Measurements from ENCODE around the gene POLR3G. TPM values are rescaled to one million over a fixed set of nuclear protein-coding genes. Genes with fewer than 3 reads are reported as not detected.

The POLR3G gene
- total RNA-seq, 1 experiment from 2014 or later, result 62.5 TPM

GRCh38 chr5:90480699-90481098 is 6.0 kb downstream of the POLR3G start:
- no peaks in the 10 kb centered on the region for H4K20me1 ChIP-seq (ENCODE audit: insufficient read depth, low read depth, low read length)
- H3K79me2 ChIP-seq (ENCODE audit: low read length), result peaks cover 95% of the 10 kb centered on the region

GRCh38 chr5:90483206-90483605 is 8.5 kb downstream of the POLR3G start:
- Histone ChIP-seq H3K27ac (ENCODE audit: low read length) (no peak overlapping the region), H4K20me1 (ENCODE audit: insufficient read depth, low read depth, low read length) (no peaks in the 10 kb centered on the region), H3K79me2 (ENCODE audit: low read length) (peaks cover 88% of the 10 kb centered on the region), H3K36me3 (ENCODE audit: insufficient read depth, low read length) (peaks cover 43% of the 10 kb centered on the region), H3K4me3 (ENCODE audit: low read length) (no peak overlapping the region), H3K9me3 (ENCODE audit: low read length) (no peaks in the 10 kb centered on the region), H3K4me1 (ENCODE audit: low read length) (peaks cover under 1% of the 10 kb centered on the region; the same call in 1 of the 2 replicates), H3K4me2 (ENCODE audit: low read depth, low read length, poor library complexity, severe bottlenecking) (no peak overlapping the region), H3K9ac (ENCODE audit: low read length) (no peak overlapping the region), H3K27me3 (ENCODE audit: low read length) (no peaks in the 10 kb centered on the region), H2AFZ (ENCODE audit: low read length) (no peak overlapping the region), H3K9me2 (replicated peaks; ENCODE audit: insufficient read depth, low read length) (no peaks in the 10 kb centered on the region)
- no peak for DNase-seq

More at GRCh38 chr5:90480699-90481098, 6.0 kb downstream of the POLR3G start:
- Histone ChIP-seq H3K4me3 (ENCODE audit: low read length) (no peak overlapping the region), H2AFZ (ENCODE audit: low read length) (no peak overlapping the region), H3K9me2 (replicated peaks; ENCODE audit: insufficient read depth, low read length) (no peaks in the 10 kb centered on the region), H3K4me1 (ENCODE audit: low read length) (peaks cover 24% of the 10 kb centered on the region), H3K9me3 (ENCODE audit: low read length) (no peaks in the 10 kb centered on the region), H3K9ac (ENCODE audit: low read length) (no peak overlapping the region), H3K4me2 (ENCODE audit: low read depth, low read length, poor library complexity, severe bottlenecking) (no peak overlapping the region), H3K27ac (ENCODE audit: low read length) (no peak overlapping the region), H3K27me3 (ENCODE audit: low read length) (no peaks in the 10 kb centered on the region), H3K36me3 (ENCODE audit: insufficient read depth, low read length) (peaks cover 33% of the 10 kb centered on the region)
- DNase-seq, result no peak

- H3K79me2 ChIP-seq (ENCODE audit: low read length), result peaks cover 77% of the 10 kb centered on the region
- H3K4me3 ChIP-seq (ENCODE audit: low read length), result no peak overlapping the region
Observed at GRCh38 chr5:90484540-90484939, 9.9 kb downstream of the POLR3G start.

GRCh38 chr5:90488791-90489190 is 14.1 kb downstream of the POLR3G start:
- H3K9me3 ChIP-seq (ENCODE audit: low read length), result no peaks in the 10 kb centered on the region
- H3K27ac ChIP-seq (ENCODE audit: low read length), result no peak overlapping the region
- no peak overlapping the region for H3K9ac ChIP-seq (ENCODE audit: low read length)
- no peak for DNase-seq
- H3K9me2 ChIP-seq (replicated peaks; ENCODE audit: insufficient read depth, low read length), result no peaks in the 10 kb centered on the region
- peaks cover 70% of the 10 kb centered on the region for H3K36me3 ChIP-seq (ENCODE audit: insufficient read depth, low read length)
- no peak overlapping the region for H3K4me3 ChIP-seq (ENCODE audit: low read length)
- no peak overlapping the region for H2AFZ ChIP-seq (ENCODE audit: low read length)
- H3K4me2 ChIP-seq (ENCODE audit: low read depth, low read length, poor library complexity, severe bottlenecking), result no peak overlapping the region
- no peaks in the 10 kb centered on the region for H4K20me1 ChIP-seq (ENCODE audit: insufficient read depth, low read depth, low read length)
- no peaks in the 10 kb centered on the region for H3K4me1 ChIP-seq (ENCODE audit: low read length)
- no peaks in the 10 kb centered on the region for H3K27me3 ChIP-seq (ENCODE audit: low read length)
- H3K79me2 ChIP-seq (ENCODE audit: low read length), result peaks cover 59% of the 10 kb centered on the region

More at GRCh38 chr5:90484540-90484939, 9.9 kb downstream of the POLR3G start:
- H3K27ac ChIP-seq (ENCODE audit: low read length), result no peak overlapping the region
- H3K4me2 ChIP-seq (ENCODE audit: low read depth, low read length, poor library complexity, severe bottlenecking), result no peak overlapping the region
- H3K4me1 ChIP-seq (ENCODE audit: low read length), result no peaks in the 10 kb centered on the region
- H2AFZ ChIP-seq (ENCODE audit: low read length), result no peak overlapping the region
- no peaks in the 10 kb centered on the region for H3K27me3 ChIP-seq (ENCODE audit: low read length)
- H3K9me3 ChIP-seq (ENCODE audit: low read length), result no peaks in the 10 kb centered on the region
- H3K36me3 ChIP-seq (ENCODE audit: insufficient read depth, low read length), result peaks cover 48% of the 10 kb centered on the region
- no peaks in the 10 kb centered on the region for H3K9me2 ChIP-seq (replicated peaks; ENCODE audit: insufficient read depth, low read length)
- H4K20me1 ChIP-seq (ENCODE audit: insufficient read depth, low read depth, low read length), result no peaks in the 10 kb centered on the region
- no peak for DNase-seq
- no peak overlapping the region for H3K9ac ChIP-seq (ENCODE audit: low read length)

- H3K36me3 ChIP-seq (ENCODE audit: insufficient read depth, low read length), result peaks cover 65% of the 10 kb centered on the region
- H3K27ac ChIP-seq (ENCODE audit: low read length), result no peak overlapping the region
- H3K9ac ChIP-seq (ENCODE audit: low read length), result no peak overlapping the region
- H2AFZ ChIP-seq (ENCODE audit: low read length), result no peak overlapping the region
- no peak for DNase-seq
- H3K4me3 ChIP-seq (ENCODE audit: low read length), result no peak overlapping the region
- no peaks in the 10 kb centered on the region for H3K27me3 ChIP-seq (ENCODE audit: low read length)
- no peaks in the 10 kb centered on the region for H4K20me1 ChIP-seq (ENCODE audit: insufficient read depth, low read depth, low read length)
- no peak overlapping the region for H3K4me2 ChIP-seq (ENCODE audit: low read depth, low read length, poor library complexity, severe bottlenecking)
- H3K9me2 ChIP-seq (replicated peaks; ENCODE audit: insufficient read depth, low read length), result no peaks in the 10 kb centered on the region
- H3K79me2 ChIP-seq (ENCODE audit: low read length), result peaks cover 33% of the 10 kb centered on the region
- H3K9me3 ChIP-seq (ENCODE audit: low read length), result no peaks in the 10 kb centered on the region
- no peaks in the 10 kb centered on the region for H3K4me1 ChIP-seq (ENCODE audit: low read length)
Observed at GRCh38 chr5:90494043-90494442, 19.4 kb downstream of the POLR3G start.

- Histone ChIP-seq H3K4me2 (ENCODE audit: low read depth, low read length, poor library complexity, severe bottlenecking) (no peak overlapping the region), H3K4me1 (ENCODE audit: low read length) (no peaks in the 10 kb centered on the region), H3K79me2 (ENCODE audit: low read length) (peaks cover 33% of the 10 kb centered on the region), H3K9me3 (ENCODE audit: low read length) (no peaks in the 10 kb centered on the region), H4K20me1 (ENCODE audit: insufficient read depth, low read depth, low read length) (no peaks in the 10 kb centered on the region), H3K4me3 (ENCODE audit: low read length) (no peak overlapping the region), H2AFZ (ENCODE audit: low read length) (no peak overlapping the region), H3K9ac (ENCODE audit: low read length) (no peak overlapping the region), H3K27ac (ENCODE audit: low read length) (no peak overlapping the region), H3K27me3 (ENCODE audit: low read length) (no peaks in the 10 kb centered on the region), H3K9me2 (replicated peaks; ENCODE audit: insufficient read depth, low read length) (no peaks in the 10 kb centered on the region), H3K36me3 (ENCODE audit: insufficient read depth, low read length) (peaks cover 67% of the 10 kb centered on the region)
- DNase-seq, result no peak
Observed at GRCh38 chr5:90495146-90495545, 20.5 kb downstream of the POLR3G start.

- no peak overlapping the region for H2AFZ ChIP-seq (ENCODE audit: low read length)
- peaks cover 64% of the 10 kb centered on the region for H3K36me3 ChIP-seq (ENCODE audit: insufficient read depth, low read length)
- no peaks in the 10 kb centered on the region for H3K9me2 ChIP-seq (replicated peaks; ENCODE audit: insufficient read depth, low read length)
- no peak overlapping the region for H3K9ac ChIP-seq (ENCODE audit: low read length)
- H3K4me2 ChIP-seq (ENCODE audit: low read depth, low read length, poor library complexity, severe bottlenecking), result no peak overlapping the region
- H3K9me3 ChIP-seq (ENCODE audit: low read length), result no peaks in the 10 kb centered on the region
- no peak overlapping the region for H3K4me3 ChIP-seq (ENCODE audit: low read length)
- no peaks in the 10 kb centered on the region for H4K20me1 ChIP-seq (ENCODE audit: insufficient read depth, low read depth, low read length)
- H3K4me1 ChIP-seq (ENCODE audit: low read length), result no peaks in the 10 kb centered on the region
- no peak overlapping the region for H3K27ac ChIP-seq (ENCODE audit: low read length)
- H3K79me2 ChIP-seq (ENCODE audit: low read length), result peaks cover 19% of the 10 kb centered on the region
- no peak for DNase-seq
- H3K27me3 ChIP-seq (ENCODE audit: low read length), result no peaks in the 10 kb centered on the region
Observed at GRCh38 chr5:90503596-90503995, 28.9 kb downstream of the POLR3G start.

GRCh38 chr5:90504743-90505142 is 30.1 kb downstream of the POLR3G start:
- Histone ChIP-seq H3K27me3 (ENCODE audit: low read length) (no peaks in the 10 kb centered on the region), H3K9ac (ENCODE audit: low read length) (no peak overlapping the region), H3K4me3 (ENCODE audit: low read length) (no peak overlapping the region), H3K4me1 (ENCODE audit: low read length) (no peaks in the 10 kb centered on the region), H4K20me1 (ENCODE audit: insufficient read depth, low read depth, low read length) (no peaks in the 10 kb centered on the region), H3K27ac (ENCODE audit: low read length) (no peak overlapping the region), H3K9me3 (ENCODE audit: low read length) (no peaks in the 10 kb centered on the region), H3K4me2 (ENCODE audit: low read depth, low read length, poor library complexity, severe bottlenecking) (no peak overlapping the region), H3K9me2 (replicated peaks; ENCODE audit: insufficient read depth, low read length) (no peaks in the 10 kb centered on the region), H3K79me2 (ENCODE audit: low read length) (peaks cover 11% of the 10 kb centered on the region), H2AFZ (ENCODE audit: low read length) (no peak overlapping the region), H3K36me3 (ENCODE audit: insufficient read depth, low read length) (peaks cover 63% of the 10 kb centered on the region; the same call in 1 of the 2 replicates)
- no peak for DNase-seq

- H3K27ac ChIP-seq (ENCODE audit: low read length), result no peak overlapping the region
- no peak for DNase-seq
- H4K20me1 ChIP-seq (ENCODE audit: insufficient read depth, low read depth, low read length), result no peaks in the 10 kb centered on the region
- H3K4me2 ChIP-seq (ENCODE audit: low read depth, low read length, poor library complexity, severe bottlenecking), result no peak overlapping the region
- H3K36me3 ChIP-seq (ENCODE audit: insufficient read depth, low read length), result peaks cover 56% of the 10 kb centered on the region; the same call in 1 of the 2 replicates
- H2AFZ ChIP-seq (ENCODE audit: low read length), result no peak overlapping the region
- no peaks in the 10 kb centered on the region for H3K9me2 ChIP-seq (replicated peaks; ENCODE audit: insufficient read depth, low read length)
- H3K9ac ChIP-seq (ENCODE audit: low read length), result no peak overlapping the region
- no peak overlapping the region for H3K4me3 ChIP-seq (ENCODE audit: low read length)
- no peaks in the 10 kb centered on the region for H3K9me3 ChIP-seq (ENCODE audit: low read length)
- H3K27me3 ChIP-seq (ENCODE audit: low read length), result no peaks in the 10 kb centered on the region
- peaks cover 11% of the 10 kb centered on the region for H3K79me2 ChIP-seq (ENCODE audit: low read length)
- no peaks in the 10 kb centered on the region for H3K4me1 ChIP-seq (ENCODE audit: low read length)
Observed at GRCh38 chr5:90506221-90506620, 31.6 kb downstream of the POLR3G start.
